ENCODE measurements around the gene ZBTB37.
"Not testable (repeated sequence)": the region's sequence is repeated elsewhere in the genome, so short reads cannot be mapped to it uniquely, and the experiment has no call there.

ZBTB37 gene

GRCh38 chr1:173866413-173867115 lies 1.6 kb upstream of the ZBTB37 start:
- no peak for DNase-seq

GRCh38 chr1:173867141-173867752 lies 933 bp upstream of the ZBTB37 start:
- DNase-seq = no peak

DNA sequence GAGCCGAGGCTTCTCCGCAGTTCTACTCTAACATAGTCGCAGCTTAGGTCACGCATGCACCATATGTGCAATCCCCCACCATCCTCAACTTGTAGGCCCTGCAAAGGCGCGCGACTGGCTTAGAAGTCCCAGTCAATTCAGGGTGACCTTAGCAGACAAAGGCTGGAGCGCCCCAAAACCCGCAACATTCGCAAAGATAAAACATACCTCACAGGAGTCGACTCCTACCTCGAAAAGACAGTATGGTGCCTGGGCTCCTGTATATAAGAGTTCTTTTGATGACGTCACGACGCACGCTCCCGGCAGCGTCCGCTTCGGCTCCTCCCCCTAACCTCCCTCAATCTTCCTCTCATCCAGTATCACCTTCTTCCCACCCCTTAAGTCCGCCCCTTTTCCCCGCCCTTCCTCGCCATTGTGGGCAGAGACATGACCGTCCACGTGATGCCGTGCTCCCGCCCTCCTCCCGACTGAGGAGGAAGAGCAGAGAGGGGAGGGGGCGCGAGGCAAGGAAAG lies 371 bp upstream of the ZBTB37 start, which contains the start of gene GAS5:
TSS of gene GAS5 (minus strand) at position 237 of the 513 bp plus-strand sequence.
- peak; percentile 97 for DNase-seq

GRCh38 chr1:173869021-173869359 lies 810 bp downstream of the ZBTB37 start:
- DNase-seq = no peak

DNA sequence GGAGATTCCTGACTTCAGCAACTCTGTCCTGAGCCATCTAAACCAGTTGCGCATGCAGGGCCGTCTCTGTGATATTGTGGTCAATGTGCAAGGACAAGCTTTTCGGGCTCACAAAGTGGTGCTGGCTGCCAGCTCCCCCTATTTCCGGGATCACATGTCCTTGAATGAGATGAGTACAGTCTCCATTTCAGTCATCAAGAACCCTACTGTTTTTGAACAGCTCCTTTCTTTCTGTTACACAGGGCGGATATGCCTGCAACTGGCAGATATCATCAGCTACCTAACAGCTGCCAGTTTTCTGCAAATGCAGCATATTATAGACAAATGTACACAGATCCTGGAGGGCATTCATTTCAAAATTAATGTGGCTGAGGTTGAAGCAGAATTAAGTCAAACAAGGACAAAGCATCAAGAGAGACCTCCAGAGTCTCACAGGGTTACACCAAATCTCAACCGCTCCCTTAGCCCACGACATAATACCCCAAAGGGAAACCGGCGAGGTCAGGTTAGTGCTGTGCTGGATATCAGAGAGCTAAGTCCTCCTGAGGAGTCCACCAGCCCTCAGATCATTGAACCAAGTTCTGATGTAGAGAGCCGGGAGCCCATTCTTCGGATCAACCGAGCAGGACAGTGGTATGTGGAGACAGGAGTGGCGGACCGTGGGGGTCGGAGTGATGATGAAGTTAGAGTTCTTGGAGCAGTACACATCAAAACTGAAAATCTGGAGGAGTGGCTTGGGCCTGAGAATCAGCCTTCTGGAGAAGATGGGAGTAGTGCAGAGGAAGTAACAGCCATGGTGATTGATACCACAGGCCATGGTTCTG lies 2.3 kb downstream of the ZBTB37 start:
- no peak for DNase-seq

DNA sequence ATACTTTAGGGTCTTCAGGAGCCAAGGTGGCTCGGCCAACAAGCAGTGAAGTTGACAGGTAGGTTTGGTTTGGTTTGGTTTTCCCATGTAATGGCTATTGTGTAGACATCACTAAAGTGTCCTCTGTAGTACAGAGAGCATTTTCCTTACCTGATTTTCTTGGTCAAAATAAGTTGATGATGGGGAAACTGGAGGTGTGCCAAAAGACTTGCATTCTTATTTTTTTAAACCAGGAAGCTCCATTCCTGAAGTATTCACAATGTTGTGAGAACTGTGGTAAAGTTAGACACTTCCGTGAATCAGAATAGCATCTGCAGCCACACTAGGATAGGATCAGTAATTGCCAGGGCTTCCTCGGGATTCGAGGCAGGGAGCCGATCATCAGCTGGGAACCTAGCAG lies 2.9 kb downstream of the ZBTB37 start:
- no peak for DNase-seq

- DNase-seq = no peak
Measured at GRCh38 chr1:173871500-173871899, 3.3 kb downstream of the ZBTB37 start.

DNA sequence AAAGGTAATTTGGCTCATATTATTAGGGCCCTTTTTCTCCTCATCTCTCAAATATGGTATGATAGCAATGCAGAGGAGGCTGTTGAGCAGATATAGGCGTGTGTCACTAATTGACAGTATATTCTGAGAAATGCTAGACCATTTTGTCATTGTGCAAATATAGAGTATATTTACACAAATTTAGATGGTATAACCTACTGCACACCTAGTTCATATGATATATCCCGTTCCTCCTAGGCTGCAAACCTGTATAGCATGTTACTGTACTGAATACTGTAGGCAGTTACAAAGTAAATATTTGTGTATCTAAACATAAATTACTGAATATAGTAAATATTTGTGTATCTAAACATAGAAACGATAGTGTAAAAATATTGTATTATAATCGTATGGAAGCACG lies 8.6 kb downstream of the ZBTB37 start:
- no peak for DNase-seq

- DNase-seq = no peak
Measured at GRCh38 chr1:173878251-173878650, 10.1 kb downstream of the ZBTB37 start.

GRCh38 chr1:173881117-173881516 lies 12.9 kb downstream of the ZBTB37 start:
- not testable (repeated sequence) for DNase-seq

GRCh38 chr1:173884701-173885100 lies 16.5 kb downstream of the ZBTB37 start:
- DNase-seq = no peak

- no peak for DNase-seq
Measured at GRCh38 chr1:173886746-173887611, 18.8 kb downstream of the ZBTB37 start.

DNA sequence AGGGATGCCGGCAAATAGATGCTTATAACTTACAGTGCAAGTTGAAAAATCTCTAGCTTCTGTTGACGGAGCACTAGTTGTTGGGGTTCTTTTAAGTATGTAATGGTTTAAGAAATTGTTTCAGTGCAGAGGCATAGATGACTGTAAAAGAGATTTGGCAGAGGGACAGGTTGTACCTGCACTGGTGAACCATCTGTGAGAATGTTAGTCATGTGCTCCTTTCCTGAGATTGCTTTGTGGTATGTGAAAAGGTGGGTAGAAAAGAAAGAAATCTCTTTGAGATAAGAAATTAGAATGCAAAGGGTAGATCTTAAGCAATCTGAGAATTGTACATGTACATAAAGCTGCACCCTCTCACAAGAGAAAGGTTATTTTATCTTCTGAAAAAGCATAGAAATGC lies 19.4 kb downstream of the ZBTB37 start:
- DNase-seq = no peak

DNA sequence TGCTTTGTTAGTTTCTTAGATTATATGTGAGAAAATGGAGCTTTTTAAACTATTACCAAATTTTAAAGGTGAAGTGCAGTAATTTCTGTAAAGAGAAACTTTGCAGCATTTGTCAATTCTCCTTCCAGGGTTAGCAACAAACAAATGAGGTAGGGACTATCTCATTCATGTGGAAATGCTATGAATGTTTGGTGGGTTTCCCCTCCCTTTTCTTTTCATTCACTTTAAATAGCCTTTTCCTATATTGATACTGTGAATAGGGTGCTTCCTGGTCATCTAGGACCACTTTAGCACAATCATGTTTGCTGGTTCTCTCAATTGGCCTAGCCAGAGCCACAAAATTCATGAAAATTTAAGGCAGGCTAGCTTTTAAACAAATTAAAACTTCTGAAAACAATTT lies 20.6 kb downstream of the ZBTB37 start:
- no peak for DNase-seq

- DNase-seq = no peak
Measured at GRCh38 chr1:173889885-173890284, 21.7 kb downstream of the ZBTB37 start.

DNA sequence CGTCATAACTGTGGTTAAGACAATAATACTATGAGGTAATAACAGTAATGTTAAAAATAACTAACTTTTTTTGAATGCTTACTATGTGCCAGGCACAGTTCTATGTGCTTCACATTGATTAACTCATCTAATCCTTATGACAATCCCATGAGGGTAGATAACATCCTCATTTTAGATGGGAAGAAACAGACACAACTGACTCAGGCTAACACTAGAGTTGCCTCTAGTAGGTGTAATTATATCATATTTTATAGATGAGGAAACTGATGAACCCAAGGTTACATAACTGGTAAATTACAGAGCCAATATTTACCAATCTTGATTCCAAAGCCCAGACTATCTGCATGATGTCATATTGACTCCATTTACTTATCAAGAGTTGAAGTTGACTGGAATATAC lies 25.4 kb downstream of the ZBTB37 start:
- no peak for DNase-seq

- no peak for DNase-seq
Measured at GRCh38 chr1:173894189-173894588, 26.0 kb downstream of the ZBTB37 start.

GRCh38 chr1:173900427-173900826 lies 32.2 kb downstream of the ZBTB37 start:
- no peak for DNase-seq

DNA sequence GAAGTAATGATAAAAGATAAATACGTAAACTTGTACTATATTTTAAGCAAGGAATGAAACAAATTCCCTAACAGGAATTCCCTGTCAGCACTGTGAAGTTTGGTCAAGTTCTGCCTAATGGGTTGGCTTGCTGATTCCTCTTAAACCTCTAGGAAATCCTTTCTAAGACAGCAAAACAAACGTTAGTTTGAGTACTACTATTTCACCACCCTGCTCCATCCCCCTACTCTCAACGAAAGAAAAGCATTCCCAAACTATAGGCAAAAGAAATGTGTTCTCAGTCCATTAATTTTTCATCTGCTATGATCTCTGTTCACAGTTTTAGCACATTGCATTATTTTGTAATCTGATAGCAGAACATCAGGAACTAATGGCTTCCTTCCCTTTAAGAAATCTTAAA lies 32.8 kb downstream of the ZBTB37 start:
- no peak for DNase-seq

DNA sequence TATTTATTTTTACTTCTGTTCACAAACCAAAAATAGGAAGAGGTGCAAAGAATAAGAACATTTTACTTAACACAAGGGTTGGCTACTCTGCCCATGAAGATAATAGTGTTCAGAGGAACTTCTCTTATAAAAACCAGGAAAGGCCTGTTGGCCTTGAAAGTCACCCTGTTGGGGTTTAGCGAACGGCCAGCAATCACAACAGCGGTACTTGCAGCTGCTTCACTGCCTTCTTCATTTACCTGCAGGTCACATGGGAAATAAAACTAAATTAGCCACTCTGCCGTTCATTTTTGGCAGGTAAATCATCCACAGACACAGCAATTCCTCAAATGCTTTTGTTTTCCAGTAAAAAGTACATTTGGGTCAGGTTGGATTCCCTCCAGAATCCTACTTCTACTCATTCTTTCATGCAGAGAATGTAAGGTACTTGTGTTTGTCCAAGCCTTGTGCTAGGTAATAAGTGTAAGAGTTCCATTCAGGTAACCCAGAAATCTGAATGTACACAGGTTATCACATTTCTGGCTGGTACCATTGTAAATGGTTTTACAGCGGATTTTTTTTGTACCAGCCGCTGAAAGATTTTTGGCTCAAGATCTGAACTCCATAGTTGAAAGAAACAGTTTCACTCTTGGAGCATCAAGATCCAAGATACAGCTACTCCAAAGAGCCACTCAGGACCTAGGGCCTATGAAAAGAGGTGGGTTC lies 35.8 kb downstream of the ZBTB37 start:
- no peak for DNase-seq

GRCh38 chr1:173913111-173913510 lies 44.9 kb downstream of the ZBTB37 start:
- no peak for DNase-seq

GRCh38 chr1:173914366-173914871 lies 46.2 kb downstream of the ZBTB37 start:
- DNase-seq = no peak
